ENCODE results near the gene CCER1. TPM values are rescaled to one million over a fixed set of nuclear protein-coding genes. Genes with fewer than 3 reads are reported as not detected.

Gene CCER1
- total RNA-seq, 2 donors from 2014 or later, result not detected

DNA sequence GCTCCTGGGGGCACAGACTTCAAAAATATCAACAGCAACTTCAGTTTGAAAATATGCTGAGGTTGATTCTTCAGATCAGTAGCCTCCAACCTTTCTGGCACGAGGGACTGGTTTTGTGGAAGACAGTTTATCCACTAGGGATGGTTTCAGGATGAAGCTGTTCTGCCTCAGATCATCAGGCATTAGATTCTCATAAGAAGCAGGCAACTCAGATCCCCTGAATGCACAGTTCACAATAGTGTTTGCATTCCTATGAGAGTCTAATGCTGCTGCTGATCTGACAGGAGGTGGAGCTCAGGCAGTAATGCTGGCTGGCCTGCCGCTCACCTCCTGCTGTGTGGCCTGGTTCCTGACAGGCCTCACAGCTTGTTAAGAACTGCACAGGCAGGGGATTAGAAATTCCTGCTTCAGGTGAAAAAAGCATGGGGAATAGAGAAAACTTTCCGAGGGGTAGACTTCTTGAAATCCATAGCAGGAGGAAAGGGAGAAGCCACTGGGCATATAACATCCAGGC is 37.0 kb upstream of the CCER1 start:
- 84 to 100% methylated on average over 2 to 3 of the region's 3 CpGs for WGBS, 2 experiments (ENCODE audit: insufficient coverage in 1 of 2, insufficient read length in 1 of 2)
- no peaks in the 10 kb centered on the region for H3K27me3 ChIP-seq (ENCODE audit: control insufficient read depth, insufficient read depth, low read length, poor library complexity, severe bottlenecking)

DNA sequence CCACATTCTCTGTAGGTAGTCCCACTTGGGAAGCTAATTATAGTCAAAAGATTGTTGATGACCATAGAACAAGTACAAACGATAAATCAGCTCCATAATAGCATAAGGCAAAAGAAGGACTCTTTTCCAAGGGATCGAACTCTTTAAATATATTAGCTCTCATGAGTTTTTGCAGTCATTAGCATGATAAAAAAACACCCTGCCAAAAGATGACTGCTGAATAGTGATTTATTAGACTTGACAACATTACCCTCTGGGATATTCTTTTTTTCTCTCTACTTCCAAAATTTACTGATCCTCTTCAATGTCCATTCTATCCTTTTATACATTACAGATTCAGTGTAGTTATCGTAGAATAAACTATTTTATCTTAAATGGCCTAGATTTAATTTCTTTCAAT is 35.6 kb upstream of the CCER1 start:
- Mint-ChIP-seq H3K36me3 (ENCODE audit: low read depth) (no peaks in the 10 kb centered on the region), H3K27ac (no peak overlapping the region), H3K4me3 (no peak overlapping the region), H3K4me1 (no peaks in the 10 kb centered on the region), H3K9me3 (peaks cover 23% of the 10 kb centered on the region), H3K27me3 (ENCODE audit: insufficient read depth) (peaks cover 27% of the 10 kb centered on the region)
- H3K9ac ChIP-seq (ENCODE audit: extremely low read depth, low read length, poor library complexity, severe bottlenecking), result no peak overlapping the region
- H3K36me3 ChIP-seq (ENCODE audit: control insufficient read depth, insufficient read depth, low read length), result no peaks in the 10 kb centered on the region
- H3K27ac ChIP-seq (ENCODE audit: low read depth, low read length), result no peak overlapping the region
- DNase-seq, result no peak
- no peaks in the 10 kb centered on the region for H3K4me1 ChIP-seq (ENCODE audit: control insufficient read depth, insufficient read depth, low read length)
- no peaks in the 10 kb centered on the region for H3K27me3 ChIP-seq (ENCODE audit: control insufficient read depth, insufficient read depth, low read length, poor library complexity, severe bottlenecking)
- H3K9me3 ChIP-seq (ENCODE audit: control insufficient read depth, low read length), result peaks cover 33% of the 10 kb centered on the region
- no peak for TF ChIP-seq CTCF (conservative IDR thresholded peaks at IDR 0.05)
- no peak overlapping the region for H3K4me3 ChIP-seq (ENCODE audit: low read length)
- 47% methylated on average over 2 of the region's 3 CpGs; no CpG with 5 or more reads in 1 of the 2 experiments for WGBS, 2 experiments (ENCODE audit: insufficient coverage in 1 of 2, insufficient read length in 1 of 2)

More for the DNA sequence above, 37.0 kb upstream of the CCER1 start:
- no peak overlapping the region for H3K27ac ChIP-seq (ENCODE audit: low read depth, low read length)
- H3K4me1 ChIP-seq (ENCODE audit: control insufficient read depth, insufficient read depth, low read length), result no peaks in the 10 kb centered on the region
- Mint-ChIP-seq H3K4me1 (no peaks in the 10 kb centered on the region), H3K4me3 (no peak overlapping the region), H3K9me3 (peaks cover 15% of the 10 kb centered on the region), H3K36me3 (ENCODE audit: low read depth) (no peaks in the 10 kb centered on the region), H3K27ac (no peak overlapping the region), H3K27me3 (ENCODE audit: insufficient read depth) (peaks cover 16% of the 10 kb centered on the region)
- no peak for TF ChIP-seq CTCF (conservative IDR thresholded peaks at IDR 0.05)
- DNase-seq, result peak; percentile 66
- H3K9ac ChIP-seq (ENCODE audit: extremely low read depth, low read length, poor library complexity, severe bottlenecking), result no peak overlapping the region
- H3K9me3 ChIP-seq (ENCODE audit: control insufficient read depth, low read length), result peaks cover 24% of the 10 kb centered on the region
- H3K36me3 ChIP-seq (ENCODE audit: control insufficient read depth, insufficient read depth, low read length), result no peaks in the 10 kb centered on the region
- H3K4me3 ChIP-seq (ENCODE audit: low read length), result no peak overlapping the region

DNA sequence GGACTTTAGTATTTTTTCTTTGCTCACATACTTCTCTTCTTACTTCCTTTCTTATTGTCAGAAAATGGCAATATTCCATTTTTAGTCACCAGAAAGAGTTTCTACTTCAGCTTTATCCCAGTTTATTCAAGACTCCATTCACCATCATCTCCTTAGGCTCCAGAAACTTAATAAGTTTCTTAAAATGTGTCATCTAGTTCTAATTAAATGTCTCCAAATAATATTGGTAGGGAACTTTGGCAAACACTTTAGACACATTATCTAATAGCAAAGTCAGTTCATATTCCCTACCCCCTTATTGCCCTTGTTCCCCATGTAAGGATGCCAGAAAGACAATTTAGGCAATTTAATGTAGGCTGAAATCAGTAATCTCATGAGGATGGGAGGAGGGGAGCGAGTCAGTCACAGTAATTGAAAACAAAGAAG is 34.7 kb upstream of the CCER1 start:
- 89 to 91% methylated on average over 1 of the region's 1 CpG for WGBS, 2 experiments (ENCODE audit: insufficient coverage in 1 of 2, insufficient read length in 1 of 2)
- Mint-ChIP-seq H3K9me3 (peaks cover 23% of the 10 kb centered on the region), H3K4me1 (peaks cover 7% of the 10 kb centered on the region)

More for the DNA sequence above, 34.7 kb upstream of the CCER1 start:
- H3K36me3 Mint-ChIP-seq (ENCODE audit: low read depth), result no peaks in the 10 kb centered on the region
- peaks cover 36% of the 10 kb centered on the region for H3K27me3 Mint-ChIP-seq (ENCODE audit: insufficient read depth)
- H3K27me3 ChIP-seq (ENCODE audit: control insufficient read depth, insufficient read depth, low read length, poor library complexity, severe bottlenecking), result no peaks in the 10 kb centered on the region
- H3K27ac ChIP-seq (ENCODE audit: low read depth, low read length), result no peak overlapping the region
- peaks cover 33% of the 10 kb centered on the region for H3K9me3 ChIP-seq (ENCODE audit: control insufficient read depth, low read length)
- no peak overlapping the region for H3K4me3 Mint-ChIP-seq
- no peaks in the 10 kb centered on the region for H3K36me3 ChIP-seq (ENCODE audit: control insufficient read depth, insufficient read depth, low read length)
- no peak for DNase-seq
- no peaks in the 10 kb centered on the region for H3K4me1 ChIP-seq (ENCODE audit: control insufficient read depth, insufficient read depth, low read length)
- no peak overlapping the region for H3K9ac ChIP-seq (ENCODE audit: extremely low read depth, low read length, poor library complexity, severe bottlenecking)
- TF ChIP-seq CTCF (conservative IDR thresholded peaks at IDR 0.05), result no peak
- H3K4me3 ChIP-seq (ENCODE audit: low read length), result no peak overlapping the region
- no peak overlapping the region for H3K27ac Mint-ChIP-seq

Data from endodermal cell (in vitro differentiated cells).